Fibroblast of the aortic adventitia (primary cell): ENCODE data around the gene UNC13D. TPM values are rescaled to one million over a fixed set of nuclear protein-coding genes. Genes with fewer than 3 reads are reported as not detected.

Experiments
- DNase-seq: peaks from one replicate; pipeline ENCODE4 v3.0.0-alpha.2; 2010; ENCODE audit warnings: low read depth
- H3K4me3 ChIP-seq: 2 replicates; pipeline ENCODE4 v1.5.1; 2011; ENCODE audit warnings: low read depth, mild to moderate bottlenecking, control low read depth, low read length, moderate library complexity
- total RNA-seq: library from RNA; depleted of rRNA; stranded (reverse); fragments of >200 nt; gene quantifications from 2 replicates; pipeline ENCODE4 v1.2.3, GENCODE V29; 2012; ENCODE audit warnings: low replicate concordance
- TF ChIP-seq, protein P1 (sequence below): IDR thresholded peaks from 2 replicates; pipeline ENCODE4 v1.5.1; 2011; ENCODE audit warnings: mild to moderate bottlenecking, low read length, control low read depth, inconsistent platforms; ENCODE audit not compliant: insufficient read depth

UNC13D gene
- total RNA-seq, 1 donor, result 0.54 TPM

GRCh38 chr17:75799402-75799801 lies 44.8 kb downstream of the UNC13D start:
- no peak overlapping the region for H3K4me3 ChIP-seq
- TF ChIP-seq, protein P1, sequence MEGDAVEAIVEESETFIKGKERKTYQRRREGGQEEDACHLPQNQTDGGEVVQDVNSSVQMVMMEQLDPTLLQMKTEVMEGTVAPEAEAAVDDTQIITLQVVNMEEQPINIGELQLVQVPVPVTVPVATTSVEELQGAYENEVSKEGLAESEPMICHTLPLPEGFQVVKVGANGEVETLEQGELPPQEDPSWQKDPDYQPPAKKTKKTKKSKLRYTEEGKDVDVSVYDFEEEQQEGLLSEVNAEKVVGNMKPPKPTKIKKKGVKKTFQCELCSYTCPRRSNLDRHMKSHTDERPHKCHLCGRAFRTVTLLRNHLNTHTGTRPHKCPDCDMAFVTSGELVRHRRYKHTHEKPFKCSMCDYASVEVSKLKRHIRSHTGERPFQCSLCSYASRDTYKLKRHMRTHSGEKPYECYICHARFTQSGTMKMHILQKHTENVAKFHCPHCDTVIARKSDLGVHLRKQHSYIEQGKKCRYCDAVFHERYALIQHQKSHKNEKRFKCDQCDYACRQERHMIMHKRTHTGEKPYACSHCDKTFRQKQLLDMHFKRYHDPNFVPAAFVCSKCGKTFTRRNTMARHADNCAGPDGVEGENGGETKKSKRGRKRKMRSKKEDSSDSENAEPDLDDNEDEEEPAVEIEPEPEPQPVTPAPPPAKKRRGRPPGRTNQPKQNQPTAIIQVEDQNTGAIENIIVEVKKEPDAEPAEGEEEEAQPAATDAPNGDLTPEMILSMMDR, result no peak
- no peak for DNase-seq

GRCh38 chr17:75795820-75796607 lies 48.2 kb downstream of the UNC13D start:
- H3K4me3 ChIP-seq, result no peak overlapping the region
- TF ChIP-seq, protein P1, result no peak
- DNase-seq, result no peak

DNA sequence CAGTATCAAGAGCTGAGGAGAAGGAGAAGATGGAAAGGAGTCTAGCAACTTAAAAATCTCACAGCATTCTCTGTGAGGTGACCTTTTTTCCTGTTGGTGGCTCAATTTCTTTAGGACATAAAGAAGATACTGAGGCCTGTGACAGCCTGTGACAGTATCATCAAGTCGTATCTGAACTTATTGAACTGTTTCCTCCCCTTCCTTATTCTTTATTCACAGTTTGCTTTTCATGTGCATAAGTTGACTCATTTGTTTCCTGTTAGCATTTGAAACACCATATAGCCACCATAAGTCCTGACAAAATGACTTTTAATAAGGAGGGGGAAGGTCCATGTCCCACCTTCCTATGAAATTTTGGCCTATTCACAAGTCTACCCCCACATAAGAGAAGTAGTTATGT lies 50.7 kb downstream of the UNC13D start:
- TF ChIP-seq, protein P1, result no peak
- H3K4me3 ChIP-seq, result no peak overlapping the region
- no peak for DNase-seq

DNA sequence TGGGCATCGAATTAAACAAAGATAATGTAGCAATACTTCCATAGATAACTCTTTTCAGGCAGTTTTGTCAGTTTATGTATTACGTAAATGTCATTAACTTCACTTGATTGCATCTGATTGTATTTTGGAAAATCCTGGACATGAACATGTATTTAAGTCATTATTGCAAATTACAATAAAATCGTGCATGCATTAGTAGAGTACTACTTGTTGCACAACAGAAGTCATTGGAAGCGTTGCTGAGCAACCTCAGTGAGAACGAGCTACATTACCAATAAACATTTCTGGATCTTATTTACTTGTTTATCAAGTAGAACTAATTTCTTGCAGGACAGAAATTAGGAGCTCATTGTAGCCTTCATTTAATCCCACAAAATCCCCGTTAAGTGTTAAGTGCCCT lies 53.0 kb downstream of the UNC13D start:
- TF ChIP-seq, protein P1, result no peak
- no peak for DNase-seq
- H3K4me3 ChIP-seq, result no peak overlapping the region

DNA sequence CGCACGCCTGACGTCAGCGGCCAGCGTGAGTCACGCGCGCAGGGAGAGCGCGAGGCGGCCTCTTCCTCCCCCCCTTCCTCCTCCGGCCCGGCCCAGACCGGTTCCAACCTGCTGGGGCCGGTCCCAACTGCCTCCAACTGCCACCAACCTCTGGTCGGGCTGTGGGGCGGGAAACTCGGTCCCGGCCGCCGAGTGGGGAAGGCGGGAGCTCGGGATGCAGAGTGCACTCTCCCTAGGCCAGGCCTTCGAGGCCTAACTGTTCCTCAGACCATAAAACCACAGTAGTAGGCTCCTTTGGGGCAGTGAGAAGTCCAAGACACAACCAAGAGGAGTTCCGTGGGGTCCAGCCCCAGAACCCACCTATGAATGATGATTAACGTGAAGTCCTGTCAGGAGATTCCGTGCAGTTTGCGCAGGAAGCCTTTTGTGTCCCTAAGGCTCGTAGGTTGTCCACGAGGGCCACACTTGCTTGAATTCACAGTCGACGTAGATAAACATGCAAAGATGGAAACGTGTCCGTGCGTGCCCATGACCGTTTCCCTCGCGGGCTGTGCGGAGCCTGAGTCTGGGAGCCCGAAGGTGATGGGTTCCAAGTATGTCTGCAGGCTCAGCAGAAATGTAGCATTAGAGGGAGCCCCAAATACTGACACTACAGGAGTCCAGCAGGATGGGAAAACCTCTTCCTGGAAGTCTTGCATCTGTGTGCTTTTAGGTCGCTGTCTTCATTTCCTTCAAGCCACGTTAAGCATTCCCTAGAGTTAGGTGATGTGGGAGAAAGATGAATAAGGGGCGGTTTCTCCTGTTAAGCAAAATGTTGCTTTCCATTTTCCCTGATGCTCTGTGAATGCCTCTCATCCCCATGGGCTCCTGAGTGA lies 59.0 kb downstream of the UNC13D start:
- peak overlapping the region; percentile 79 for H3K4me3 ChIP-seq
- TF ChIP-seq, protein P1, result no peak
- DNase-seq, result peak; percentile 88

- H3K4me3 ChIP-seq, result peak within 1 kb of the TSS; percentile 79
- TF ChIP-seq, protein P1, result no peak
- peak; percentile 100 for DNase-seq
Observed at GRCh38 chr17:75784473-75785015, 59.7 kb downstream of the UNC13D start, which contains the start of gene UNK. TSS of gene UNK (plus strand) at chr17:75784806. CDS start at chr17:75784881, 75 bp downstream.
